IPS DF 6.9 (cell line): Measurements from ENCODE around the gene FAM98A.

Experiments
- DNase-seq: peaks from one replicate; pipeline ENCODE4 v3.0.0-alpha.2; 2013; ENCODE audit warnings: low read depth, low spot score
- H3K27ac ChIP-seq: one replicate; pipeline ENCODE4 v1.5.1; 2013; ENCODE audit warnings: low read length, control low read depth
- H3K27me3 ChIP-seq: 2 replicates; pipeline ENCODE4 v1.6.1; 2013; ENCODE audit warnings: mild to moderate bottlenecking, low read length; ENCODE audit not compliant: control insufficient read depth, insufficient read depth
- H3K36me3 ChIP-seq: 2 replicates; pipeline ENCODE4 v1.6.1; 2013; ENCODE audit warnings: low read length; ENCODE audit not compliant: control insufficient read depth, insufficient read depth
- H3K4me1 ChIP-seq: 2 replicates; pipeline ENCODE4 v1.6.1; 2013; ENCODE audit warnings: low read length; ENCODE audit not compliant: control insufficient read depth, insufficient read depth
- H3K4me3 ChIP-seq: 2 replicates; pipeline ENCODE4 v1.5.1; 2013; ENCODE audit warnings: mild to moderate bottlenecking, low read length
- H3K9me3 ChIP-seq: 2 replicates; pipeline ENCODE4 v1.6.1; 2013; ENCODE audit warnings: low read length, inconsistent platforms; ENCODE audit not compliant: control insufficient read depth, insufficient read depth
- WGBS: extraction: QIAGEN DNeasy Blood & Tissue Kit; methylation state at CpG from one replicate; pipeline ENCODE4 v1.1.7; 2013; ENCODE audit warnings: mixed read lengths, missing lambda C conversion rate; ENCODE audit not compliant: insufficient read length, insufficient coverage; 5-methylcytosine and 5-hydroxymethylcytosine counted together

Gene FAM98A

DNA sequence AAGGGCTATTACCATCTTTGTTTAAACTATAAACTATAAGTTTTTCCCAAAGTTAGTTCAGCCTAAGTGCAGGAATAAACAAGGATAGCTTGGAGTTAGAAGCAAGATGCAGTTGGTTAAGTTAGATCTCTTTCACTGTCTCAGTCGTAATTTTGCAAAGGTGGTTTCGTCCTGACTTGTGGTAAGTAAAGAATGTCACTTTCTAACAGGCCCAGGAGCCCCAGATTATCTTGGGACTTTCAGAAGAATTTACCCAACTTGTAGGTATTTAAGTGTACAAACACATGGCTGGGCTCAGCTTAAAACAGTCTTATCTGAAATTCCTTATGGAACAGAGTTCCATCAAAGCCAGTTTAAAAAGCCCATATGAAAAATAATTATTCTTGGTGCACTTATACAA lies 18.3 kb upstream of the FAM98A start:
- H3K36me3 ChIP-seq, result peaks cover 5% of the 10 kb centered on the region; the same call in 1 of the 2 replicates
- no peaks in the 10 kb centered on the region for H3K27me3 ChIP-seq
- H3K9me3 ChIP-seq, result no peaks in the 10 kb centered on the region; the same call in 1 of the 2 replicates
- no peak overlapping the region for H3K27ac ChIP-seq
- DNase-seq, result no peak
- H3K4me3 ChIP-seq, result no peak overlapping the region
- no peaks in the 10 kb centered on the region for H3K4me1 ChIP-seq
- WGBS, result no CpG with 5 or more reads among the region's 2 CpGs

DNA sequence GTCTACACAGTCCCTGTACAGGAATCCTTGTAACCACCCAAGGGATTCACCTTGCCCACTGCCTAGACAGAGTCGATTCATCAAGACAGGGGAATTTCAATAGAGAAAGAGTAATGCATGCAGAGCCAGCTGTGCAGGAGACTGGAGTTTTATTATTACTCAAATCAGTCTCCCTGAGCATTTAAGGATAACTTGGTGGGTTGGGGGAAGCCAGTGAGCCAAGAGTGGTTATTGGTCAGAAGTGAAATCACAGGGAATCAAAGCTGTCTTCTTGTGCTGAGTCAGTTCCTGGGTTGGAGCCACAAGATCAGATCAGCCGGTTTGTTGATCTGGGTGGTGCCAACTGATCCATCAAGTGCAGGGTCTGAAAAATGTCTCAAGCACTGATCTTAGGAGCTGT lies 17.8 kb upstream of the FAM98A start:
- Histone ChIP-seq H3K36me3 (peaks cover 5% of the 10 kb centered on the region; the same call in 1 of the 2 replicates), H3K4me1 (no peaks in the 10 kb centered on the region), H3K9me3 (no peaks in the 10 kb centered on the region; the same call in 1 of the 2 replicates), H3K27ac (no peak overlapping the region), H3K4me3 (no peak overlapping the region), H3K27me3 (no peaks in the 10 kb centered on the region)
- no CpG with 5 or more reads among the region's 2 CpGs for WGBS
- DNase-seq, result no peak

GRCh38 chr2:33614190-33614589 lies 15.1 kb upstream of the FAM98A start:
- Histone ChIP-seq H3K36me3 (peaks cover 12% of the 10 kb centered on the region; the same call in 1 of the 2 replicates), H3K9me3 (peaks cover 4% of the 10 kb centered on the region), H3K4me3 (no peak overlapping the region), H3K27ac (no peak overlapping the region), H3K27me3 (no peaks in the 10 kb centered on the region), H3K4me1 (no peaks in the 10 kb centered on the region)
- DNase-seq, result no peak

DNA sequence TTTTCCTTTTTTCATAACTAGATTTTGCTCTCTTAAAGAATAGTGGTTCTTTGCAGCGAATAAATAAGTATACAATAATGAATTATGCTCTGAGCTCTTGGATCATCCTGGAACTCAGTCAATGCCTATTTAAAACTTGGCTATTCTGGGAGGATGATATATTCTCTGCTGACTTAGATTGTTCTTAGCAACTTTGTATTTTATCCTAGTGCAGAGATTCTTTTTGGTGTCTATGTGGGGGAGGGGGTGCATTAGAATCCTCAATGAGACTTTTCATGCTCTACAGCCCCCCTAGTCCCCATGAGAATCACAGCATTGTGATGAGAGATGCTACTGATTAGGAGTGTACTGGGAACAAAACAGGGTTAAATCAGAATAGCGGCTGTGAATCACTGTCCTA lies 8.8 kb upstream of the FAM98A start:
- Histone ChIP-seq H3K27me3 (no peaks in the 10 kb centered on the region), H3K4me1 (peaks cover 1% of the 10 kb centered on the region; the same call in 1 of the 2 replicates), H3K27ac (peak overlapping the region; percentile 66), H3K36me3 (peaks cover 10% of the 10 kb centered on the region; the same call in 1 of the 2 replicates), H3K4me3 (no peak overlapping the region), H3K9me3 (peaks cover 4% of the 10 kb centered on the region)
- no CpG with 5 or more reads among the region's 2 CpGs for WGBS
- DNase-seq, result no peak

- peaks cover 1% of the 10 kb centered on the region; the same call in 1 of the 2 replicates for H3K4me1 ChIP-seq
- peaks cover 4% of the 10 kb centered on the region for H3K9me3 ChIP-seq
- DNase-seq, result peak; percentile 68
- no peak overlapping the region for H3K4me3 ChIP-seq
- no peaks in the 10 kb centered on the region for H3K27me3 ChIP-seq
- H3K36me3 ChIP-seq, result peaks cover 10% of the 10 kb centered on the region; the same call in 1 of the 2 replicates
- WGBS, result no CpG with 5 or more reads among the region's 4 CpGs
- H3K27ac ChIP-seq, result no peak overlapping the region
These were observed 8.2 kb upstream of the FAM98A start for GRCh38 chr2:33607251-33607721.

- H3K4me3 ChIP-seq, result no peak overlapping the region
- no CpG with 5 or more reads among the region's 7 CpGs for WGBS
- DNase-seq, result no peak
These were observed 7.5 kb upstream of the FAM98A start for GRCh38 chr2:33606622-33607021.

GRCh38 chr2:33606100-33606499 lies 7.0 kb upstream of the FAM98A start:
- Histone ChIP-seq H3K4me1 (peaks cover 1% of the 10 kb centered on the region; the same call in 1 of the 2 replicates), H3K36me3 (peaks cover 7% of the 10 kb centered on the region; the same call in 1 of the 2 replicates), H3K4me3 (no peak overlapping the region), H3K9me3 (peaks cover 2% of the 10 kb centered on the region), H3K27ac (no peak overlapping the region), H3K27me3 (no peaks in the 10 kb centered on the region)
- no CpG with 5 or more reads among the region's 4 CpGs for WGBS
- DNase-seq, result no peak

More at GRCh38 chr2:33606622-33607021, 7.5 kb upstream of the FAM98A start:
- no peaks in the 10 kb centered on the region for H3K27me3 ChIP-seq
- H3K36me3 ChIP-seq, result peaks cover 10% of the 10 kb centered on the region; the same call in 1 of the 2 replicates
- H3K4me1 ChIP-seq, result peaks cover 1% of the 10 kb centered on the region; the same call in 1 of the 2 replicates
- H3K9me3 ChIP-seq, result peaks cover 4% of the 10 kb centered on the region
- peak overlapping the region; percentile 16 for H3K27ac ChIP-seq

DNA sequence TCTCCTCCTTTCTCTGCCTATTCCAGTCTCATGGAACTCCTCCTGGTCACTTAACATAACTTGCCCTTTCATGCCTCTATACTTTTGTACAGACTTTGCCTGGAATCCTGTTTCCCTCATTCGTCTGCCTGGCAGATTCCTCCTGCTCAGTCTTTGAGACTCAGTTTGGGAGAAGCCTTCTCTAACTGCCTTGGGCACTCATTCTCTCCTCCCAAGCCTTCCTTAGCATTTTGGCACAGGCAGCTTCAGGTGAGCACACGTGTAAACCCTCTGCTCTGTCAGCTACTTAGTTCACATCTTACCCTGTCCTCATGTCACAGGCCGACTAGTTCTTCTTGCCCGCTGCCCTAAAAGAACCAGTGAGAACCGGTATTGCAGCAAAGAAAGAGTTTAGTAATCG lies 6.0 kb upstream of the FAM98A start:
- no CpG with 5 or more reads among the region's 6 CpGs for WGBS
- Histone ChIP-seq H3K9me3 (no peaks in the 10 kb centered on the region), H3K36me3 (no peaks in the 10 kb centered on the region; the same call in 1 of the 2 replicates), H3K4me3 (no peak overlapping the region), H3K27ac (no peak overlapping the region), H3K4me1 (peaks cover 1% of the 10 kb centered on the region; the same call in 1 of the 2 replicates), H3K27me3 (no peaks in the 10 kb centered on the region)
- no peak for DNase-seq

GRCh38 chr2:33603416-33603815 lies 4.3 kb upstream of the FAM98A start:
- WGBS, result no CpG with 5 or more reads among the region's 3 CpGs

GRCh38 chr2:33602201-33602830 lies 3.2 kb upstream of the FAM98A start:
- Histone ChIP-seq H3K9me3 (no peaks in the 10 kb centered on the region), H3K36me3 (no peaks in the 10 kb centered on the region; the same call in 1 of the 2 replicates), H3K4me1 (no peaks in the 10 kb centered on the region; the same call in 1 of the 2 replicates), H3K4me3 (no peak overlapping the region), H3K27me3 (no peaks in the 10 kb centered on the region), H3K27ac (no peak overlapping the region)
- DNase-seq, result no peak
- WGBS, result no CpG with 5 or more reads among the region's 6 CpGs

More at GRCh38 chr2:33603416-33603815, 4.3 kb upstream of the FAM98A start:
- no peaks in the 10 kb centered on the region for H3K27me3 ChIP-seq
- no peaks in the 10 kb centered on the region; the same call in 1 of the 2 replicates for H3K36me3 ChIP-seq
- no peak for DNase-seq
- no peaks in the 10 kb centered on the region for H3K9me3 ChIP-seq
- peaks cover 1% of the 10 kb centered on the region; the same call in 1 of the 2 replicates for H3K4me1 ChIP-seq
- no peak overlapping the region for H3K27ac ChIP-seq
- no peak overlapping the region for H3K4me3 ChIP-seq

DNA sequence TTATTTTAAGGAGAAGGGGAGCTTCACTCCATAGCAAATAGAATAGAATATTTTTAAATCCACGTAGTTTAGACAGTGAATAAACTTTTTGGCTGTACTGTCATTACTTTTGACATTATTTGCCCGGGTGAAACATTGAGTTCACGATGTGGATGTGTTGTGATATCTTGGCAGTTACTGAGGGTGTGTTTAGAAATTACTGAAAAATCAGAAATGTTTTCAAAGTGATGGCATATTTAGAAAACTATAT lies 769 bp upstream of the FAM98A start:
- WGBS, result no CpG with 5 or more reads among the region's 3 CpGs
- Histone ChIP-seq H3K27ac (no peak overlapping the region), H3K4me1 (no peaks in the 10 kb centered on the region; the same call in 1 of the 2 replicates), H3K9me3 (no peaks in the 10 kb centered on the region), H3K27me3 (no peaks in the 10 kb centered on the region), H3K36me3 (no peaks in the 10 kb centered on the region), H3K4me3 (peak overlapping the region; percentile 53; the same call in 1 of the 2 replicates)
- no peak for DNase-seq
